ENCODE results near the gene HPCAL1. TPM values are rescaled to one million over a fixed set of nuclear protein-coding genes. Genes with fewer than 3 reads are reported as not detected.
A peak's percentile ranks its signal among the peaks of the same experiment; 100 is the strongest.

HPCAL1 gene
- total and polyA plus RNA-seq, 2 experiments from 2014 or later, result 13.4 to 25.5 TPM

DNA sequence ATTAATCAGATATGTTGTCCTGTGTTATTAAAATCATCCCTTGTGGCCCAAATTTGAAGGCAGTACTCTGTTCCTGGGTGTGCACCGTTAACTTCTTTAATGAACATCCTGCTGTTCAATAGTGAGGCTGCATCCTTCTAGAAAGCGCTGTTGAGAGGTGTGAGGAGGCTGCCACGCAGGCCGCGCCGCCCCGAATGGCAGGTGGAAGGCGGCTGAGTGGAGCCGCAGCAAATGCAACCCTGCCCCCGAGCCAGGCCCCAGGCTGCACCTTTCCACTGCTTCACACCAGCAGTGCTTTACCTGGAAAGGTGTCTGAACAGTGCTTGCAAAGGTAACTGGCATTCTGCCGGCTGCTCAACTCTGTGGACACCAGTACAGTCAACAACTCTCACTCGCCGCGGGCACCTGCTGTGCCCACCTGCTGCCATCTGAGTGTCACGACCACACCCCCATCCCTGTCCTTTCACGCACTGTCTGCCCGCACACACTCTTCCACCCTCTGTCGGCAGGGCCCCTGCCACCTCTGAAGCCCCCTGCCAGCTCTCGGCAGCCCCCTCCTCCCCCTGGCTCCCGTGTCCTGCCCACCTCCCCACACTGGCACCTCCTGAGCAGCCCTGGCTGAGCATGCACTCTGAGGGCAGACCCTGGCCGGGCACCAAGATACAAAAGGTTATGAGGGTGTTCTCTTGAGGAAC, 74.5 kb downstream of the HPCAL1 start:
- H3K27ac ChIP-seq, result no peak overlapping the region
- DNase-seq (ENCODE audit: low read depth in 1 of 2, low spot score in 1 of 2), result no peak
- no peak overlapping the region for H3K4me3 ChIP-seq

DNA sequence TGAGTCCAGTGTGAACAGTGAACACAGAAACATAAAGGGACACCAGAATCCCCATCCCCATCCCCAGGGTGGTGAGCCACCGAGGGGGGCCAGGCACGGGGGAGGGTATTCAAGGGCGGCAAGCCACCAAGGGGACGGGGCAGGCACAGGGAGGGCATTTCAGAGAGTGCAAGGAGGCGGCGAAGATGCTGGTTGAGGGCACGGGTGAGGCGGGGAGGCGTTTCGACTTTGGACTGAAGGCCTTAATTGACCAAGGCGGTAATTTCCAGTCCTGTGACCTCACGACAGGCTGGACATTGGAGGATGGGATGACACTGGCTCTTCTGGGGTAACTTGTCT, 75.0 kb downstream of the HPCAL1 start:
- no peak overlapping the region for H3K27ac ChIP-seq
- H3K4me3 ChIP-seq, result no peak overlapping the region
- DNase-seq (ENCODE audit: low read depth in 1 of 2, low spot score in 1 of 2), result no peak
- H3K27me3 ChIP-seq, result no peaks in the 10 kb centered on the region
- H3K4me1 ChIP-seq (ENCODE audit: low read depth), result no peaks in the 10 kb centered on the region
- H3K36me3 ChIP-seq, result no peaks in the 10 kb centered on the region
- H3K9me3 ChIP-seq (ENCODE audit: low read depth), result no peaks in the 10 kb centered on the region
- TF ChIP-seq, protein P1, sequence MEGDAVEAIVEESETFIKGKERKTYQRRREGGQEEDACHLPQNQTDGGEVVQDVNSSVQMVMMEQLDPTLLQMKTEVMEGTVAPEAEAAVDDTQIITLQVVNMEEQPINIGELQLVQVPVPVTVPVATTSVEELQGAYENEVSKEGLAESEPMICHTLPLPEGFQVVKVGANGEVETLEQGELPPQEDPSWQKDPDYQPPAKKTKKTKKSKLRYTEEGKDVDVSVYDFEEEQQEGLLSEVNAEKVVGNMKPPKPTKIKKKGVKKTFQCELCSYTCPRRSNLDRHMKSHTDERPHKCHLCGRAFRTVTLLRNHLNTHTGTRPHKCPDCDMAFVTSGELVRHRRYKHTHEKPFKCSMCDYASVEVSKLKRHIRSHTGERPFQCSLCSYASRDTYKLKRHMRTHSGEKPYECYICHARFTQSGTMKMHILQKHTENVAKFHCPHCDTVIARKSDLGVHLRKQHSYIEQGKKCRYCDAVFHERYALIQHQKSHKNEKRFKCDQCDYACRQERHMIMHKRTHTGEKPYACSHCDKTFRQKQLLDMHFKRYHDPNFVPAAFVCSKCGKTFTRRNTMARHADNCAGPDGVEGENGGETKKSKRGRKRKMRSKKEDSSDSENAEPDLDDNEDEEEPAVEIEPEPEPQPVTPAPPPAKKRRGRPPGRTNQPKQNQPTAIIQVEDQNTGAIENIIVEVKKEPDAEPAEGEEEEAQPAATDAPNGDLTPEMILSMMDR (IDR thresholded peaks at IDR 0.05; ENCODE audit: low read depth, low read length), result no peak

More for the DNA sequence above, 74.5 kb downstream of the HPCAL1 start:
- Histone ChIP-seq H3K9me3 (ENCODE audit: low read depth) (no peaks in the 10 kb centered on the region), H3K27me3 (no peaks in the 10 kb centered on the region), H3K36me3 (no peaks in the 10 kb centered on the region), H3K4me1 (ENCODE audit: low read depth) (no peaks in the 10 kb centered on the region)
- TF ChIP-seq, protein P1 (IDR thresholded peaks at IDR 0.05; ENCODE audit: low read depth, low read length), result no peak

DNA sequence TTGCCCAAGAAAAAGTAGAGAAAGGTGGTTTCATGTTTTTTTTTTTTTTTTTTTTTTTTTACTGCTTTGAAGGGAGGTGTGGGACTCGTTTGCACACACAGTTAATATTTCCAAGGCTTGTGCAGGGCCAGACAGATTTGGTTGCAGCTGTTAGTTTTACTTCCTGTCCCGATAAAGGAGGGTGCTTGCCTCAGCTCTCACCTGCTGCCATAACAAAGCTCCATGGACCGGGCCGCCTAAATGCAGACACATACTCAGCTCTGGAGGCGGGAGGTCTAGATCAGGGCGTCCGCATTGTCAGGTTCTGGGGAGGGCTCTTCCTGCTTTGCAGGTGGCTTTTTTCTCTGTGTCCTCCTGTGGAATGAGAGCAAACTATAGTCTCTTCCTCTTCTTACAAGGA, 75.5 kb downstream of the HPCAL1 start:
- H3K9me3 ChIP-seq (ENCODE audit: low read depth), result no peaks in the 10 kb centered on the region
- TF ChIP-seq, protein P1 (IDR thresholded peaks at IDR 0.05; ENCODE audit: low read depth, low read length), result no peak
- DNase-seq (ENCODE audit: low read depth in 1 of 2, low spot score in 1 of 2), result no peak
- no peaks in the 10 kb centered on the region for H3K27me3 ChIP-seq
- no peak overlapping the region for H3K27ac ChIP-seq
- H3K36me3 ChIP-seq, result no peaks in the 10 kb centered on the region
- no peak overlapping the region for H3K4me3 ChIP-seq
- H3K4me1 ChIP-seq (ENCODE audit: low read depth), result no peaks in the 10 kb centered on the region

DNA sequence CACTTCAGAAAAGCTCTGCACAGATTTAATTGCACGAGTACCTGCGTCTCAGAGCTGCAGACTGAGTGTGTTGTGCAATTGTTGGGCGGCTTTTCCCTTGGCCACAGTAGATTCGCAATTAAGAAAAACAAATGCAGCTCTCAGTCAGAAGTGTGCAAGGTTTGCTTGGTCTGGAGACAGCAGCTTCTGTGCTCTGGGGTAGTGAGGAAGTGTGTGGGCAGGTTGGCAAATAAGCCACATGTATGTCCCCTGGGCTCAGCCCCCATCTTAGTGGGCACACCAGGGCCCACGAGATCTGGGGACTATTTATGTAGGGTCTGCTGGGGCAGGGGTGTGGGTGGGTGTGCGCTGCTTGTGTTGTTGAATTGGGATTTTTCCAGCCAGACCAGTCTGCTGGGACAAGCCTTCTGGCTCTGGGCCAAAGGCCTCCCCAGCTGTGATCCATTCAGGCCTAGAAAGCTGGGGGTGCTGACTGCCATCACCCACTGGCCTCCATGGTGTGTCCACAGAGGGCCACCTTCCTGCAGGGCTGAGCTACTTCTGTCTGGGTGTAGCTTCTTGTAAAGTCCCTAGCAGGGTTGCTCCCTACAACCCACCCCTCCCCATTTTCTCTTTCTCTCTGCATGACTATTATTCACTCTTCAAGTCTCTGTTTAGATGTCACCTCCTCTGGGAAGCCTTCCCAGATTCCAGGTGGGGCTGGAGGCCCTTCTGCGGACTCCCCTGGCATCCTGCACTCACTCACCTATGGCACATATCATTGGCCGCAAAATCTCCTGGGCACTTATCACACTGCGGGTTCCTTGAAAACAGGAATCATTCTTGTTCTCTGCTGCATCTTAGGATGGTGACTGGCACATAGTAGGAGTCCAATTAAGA, 77.6 kb downstream of the HPCAL1 start:
- no peaks in the 10 kb centered on the region for H3K9me3 ChIP-seq (ENCODE audit: low read depth)
- peak in 1 of 2 donors; percentile 20 for DNase-seq (ENCODE audit: low read depth in 1 of 2, low spot score in 1 of 2)
- H3K27ac ChIP-seq, result no peak overlapping the region
- no peaks in the 10 kb centered on the region for H3K4me1 ChIP-seq (ENCODE audit: low read depth)
- H3K36me3 ChIP-seq, result no peaks in the 10 kb centered on the region
- H3K27me3 ChIP-seq, result no peaks in the 10 kb centered on the region
- TF ChIP-seq, protein P1 (IDR thresholded peaks at IDR 0.05; ENCODE audit: low read depth, low read length), result no peak
- no peak overlapping the region for H3K4me3 ChIP-seq

DNA sequence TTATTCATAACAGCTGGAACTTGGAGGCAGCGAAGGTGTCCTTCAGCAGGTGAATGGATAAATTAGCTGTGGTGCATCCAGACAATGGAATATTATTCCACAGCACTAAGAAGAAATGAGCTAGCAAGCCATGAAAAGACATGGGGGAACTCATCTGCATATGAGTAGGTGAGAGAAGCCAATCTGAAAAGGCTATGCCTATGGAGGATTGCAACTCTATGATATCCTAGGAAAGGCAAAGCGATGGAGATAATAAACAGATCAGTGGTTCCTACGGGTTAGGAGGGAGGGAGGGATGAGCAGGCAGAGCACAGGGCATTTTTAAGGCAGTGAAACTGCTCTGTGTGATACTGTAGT, 79.3 kb downstream of the HPCAL1 start:
- H3K27me3 ChIP-seq, result no peaks in the 10 kb centered on the region
- TF ChIP-seq, protein P1 (IDR thresholded peaks at IDR 0.05; ENCODE audit: low read depth, low read length), result no peak
- no peaks in the 10 kb centered on the region for H3K9me3 ChIP-seq (ENCODE audit: low read depth)
- DNase-seq (ENCODE audit: low read depth in 1 of 2, low spot score in 1 of 2), result no peak
- no peaks in the 10 kb centered on the region for H3K36me3 ChIP-seq
- no peaks in the 10 kb centered on the region for H3K4me1 ChIP-seq (ENCODE audit: low read depth)
- no peak overlapping the region for H3K27ac ChIP-seq
- no peak overlapping the region for H3K4me3 ChIP-seq
